Mesodermal cell (in vitro differentiated cells): Measurements from ENCODE around the gene DEPP1.

Experiments
- H3K27ac ChIP-seq: 2 replicates; pipeline ENCODE4 v1.7.0; 2013; ENCODE audit warnings: mild to moderate bottlenecking, low read depth, low read length, moderate library complexity; ENCODE audit not compliant: severe bottlenecking
- H3K36me3 ChIP-seq: 2 replicates; pipeline ENCODE4 v1.7.1; 2013; ENCODE audit warnings: mild to moderate bottlenecking, low read length, moderate library complexity; ENCODE audit not compliant: control insufficient read depth, insufficient read depth
- H3K4me1 ChIP-seq: one replicate; pipeline ENCODE4 v1.7.1; 2013; ENCODE audit warnings: mild to moderate bottlenecking, low read length; ENCODE audit not compliant: insufficient read depth, control insufficient read depth, poor library complexity, severe bottlenecking
- H3K4me3 ChIP-seq: 2 replicates; pipeline ENCODE4 v1.7.0; 2013; ENCODE audit warnings: low read length, control low read depth, mild to moderate bottlenecking; ENCODE audit not compliant: insufficient read depth, poor library complexity, severe bottlenecking; ENCODE audit errors: extremely low read depth
- H3K9me3 ChIP-seq: 2 replicates; pipeline ENCODE4 v1.7.1; 2013; ENCODE audit warnings: mild to moderate bottlenecking, low read length, moderate library complexity; ENCODE audit not compliant: control insufficient read depth
- WGBS, 2 experiments: methylation state at CpG; one replicate each; pipeline ENCODE4 v1.1.5; 2013; ENCODE audit warnings: missing lambda C conversion rate in 2 of 2; ENCODE audit not compliant: insufficient coverage in 2 of 2; 5-methylcytosine and 5-hydroxymethylcytosine counted together

DEPP1 gene

DNA sequence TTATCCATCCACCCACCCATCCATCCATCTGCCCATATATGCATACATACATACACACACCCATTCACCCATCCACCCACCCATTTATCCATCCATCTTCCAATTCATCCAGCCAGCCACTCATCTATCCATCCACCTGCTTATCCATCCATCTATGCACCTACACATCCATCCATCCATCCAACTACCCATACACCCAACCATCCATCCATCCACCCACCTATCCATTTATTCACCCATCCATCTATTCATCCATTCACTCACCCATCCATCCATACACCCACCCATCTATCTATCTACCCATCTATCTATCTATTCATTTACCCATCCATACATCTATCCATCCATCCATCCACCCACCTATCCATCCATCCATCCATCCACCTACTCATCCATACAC, 50.1 kb downstream of the DEPP1 start:
- Histone ChIP-seq H3K9me3 (no peaks in the 10 kb centered on the region), H3K27ac (no peak overlapping the region), H3K36me3 (no peaks in the 10 kb centered on the region), H3K4me3 (no peak overlapping the region), H3K4me1 (no peaks in the 10 kb centered on the region)

DNA sequence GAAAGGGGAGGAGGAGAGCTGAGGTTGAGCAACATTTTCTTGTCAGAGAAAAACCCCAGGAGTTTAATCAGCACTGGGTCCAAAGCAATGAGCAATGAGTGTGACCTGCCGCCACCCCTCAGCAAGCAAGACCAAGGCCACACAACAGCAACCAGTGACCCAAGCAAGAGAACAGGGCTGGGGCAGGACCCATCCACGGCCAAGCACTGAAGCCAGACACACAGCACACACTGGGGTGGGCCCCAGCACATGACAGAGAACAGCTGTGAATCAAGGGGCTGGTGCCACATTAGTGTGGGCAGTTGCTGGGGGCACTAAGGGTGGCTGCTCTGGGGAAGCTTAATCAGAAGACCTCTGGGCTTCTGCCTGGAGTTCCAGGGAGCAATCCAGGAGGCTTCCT, 51.3 kb downstream of the DEPP1 start:
- H3K27ac ChIP-seq = no peak overlapping the region

GRCh38 chr10:44926751-44927351, 51.8 kb downstream of the DEPP1 start:
- 73 to 83% methylated on average over 5 to 7 of the region's 10 CpGs for WGBS, 2 experiments
- no peaks in the 10 kb centered on the region for H3K36me3 ChIP-seq

More for the DNA sequence above, 51.3 kb downstream of the DEPP1 start:
- no peaks in the 10 kb centered on the region for H3K4me1 ChIP-seq
- H3K4me3 ChIP-seq = no peak overlapping the region
- no peaks in the 10 kb centered on the region for H3K36me3 ChIP-seq
- WGBS, 2 experiments = 70% methylated on average over 2 of the region's 2 CpGs; no CpG with 5 or more reads in 1 of the 2 experiments
- no peaks in the 10 kb centered on the region for H3K9me3 ChIP-seq

More at GRCh38 chr10:44926751-44927351, 51.8 kb downstream of the DEPP1 start:
- no peaks in the 10 kb centered on the region for H3K4me1 ChIP-seq
- no peaks in the 10 kb centered on the region for H3K9me3 ChIP-seq
- no peak overlapping the region for H3K4me3 ChIP-seq
- no peak overlapping the region for H3K27ac ChIP-seq
